HG03469 (cell line): ENCODE results near the gene ANKLE1.
A peak's percentile ranks its signal among the peaks of the same experiment; 100 is the strongest.

Experiments
- ATAC-seq: cut with Tn5 transposase; IDR thresholded peaks from one replicate; pipeline ENCODE4 v1.9.1; 2021; ENCODE audit warnings: mild to moderate bottlenecking, moderate library complexity, moderate number of reproducible peaks; ENCODE audit not compliant: unreplicated experiment

The ANKLE1 gene

GRCh38 chr19:17281391-17282304, at the start of gene ANKLE1:
TSS of gene ANKLE1 (plus strand) at chr19:17281901. CDS start at chr19:17281921, 20 bp downstream.
- no peak for ATAC-seq

- ATAC-seq: no peak
Observed at GRCh38 chr19:17232258-17232657, 49.4 kb upstream of the ANKLE1 start.

DNA sequence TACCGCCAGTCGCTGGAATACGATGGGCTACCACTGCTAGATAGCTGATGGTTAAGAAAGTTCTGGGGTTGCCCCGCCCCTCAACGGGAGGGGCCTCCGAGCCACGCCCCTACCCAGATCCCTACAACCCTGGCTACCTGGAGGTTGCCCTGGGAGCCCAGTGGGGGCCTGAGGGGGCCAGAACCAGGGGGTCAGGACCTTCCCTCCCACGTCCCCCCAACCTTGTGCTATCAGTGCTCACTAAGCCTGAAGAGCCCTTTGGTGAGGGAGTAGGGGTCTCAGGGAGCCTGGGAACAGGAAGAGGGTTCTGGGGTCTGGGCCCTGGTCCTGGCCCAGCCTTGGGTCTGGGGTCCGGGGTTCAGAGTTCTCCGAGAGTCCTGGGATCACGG, 46.8 kb upstream of the ANKLE1 start:
- no peak for ATAC-seq

GRCh38 chr19:17235300-17235970, 46.3 kb upstream of the ANKLE1 start:
- ATAC-seq: peak; percentile 50

GRCh38 chr19:17235971-17236777, 45.5 kb upstream of the ANKLE1 start:
- no peak for ATAC-seq

DNA sequence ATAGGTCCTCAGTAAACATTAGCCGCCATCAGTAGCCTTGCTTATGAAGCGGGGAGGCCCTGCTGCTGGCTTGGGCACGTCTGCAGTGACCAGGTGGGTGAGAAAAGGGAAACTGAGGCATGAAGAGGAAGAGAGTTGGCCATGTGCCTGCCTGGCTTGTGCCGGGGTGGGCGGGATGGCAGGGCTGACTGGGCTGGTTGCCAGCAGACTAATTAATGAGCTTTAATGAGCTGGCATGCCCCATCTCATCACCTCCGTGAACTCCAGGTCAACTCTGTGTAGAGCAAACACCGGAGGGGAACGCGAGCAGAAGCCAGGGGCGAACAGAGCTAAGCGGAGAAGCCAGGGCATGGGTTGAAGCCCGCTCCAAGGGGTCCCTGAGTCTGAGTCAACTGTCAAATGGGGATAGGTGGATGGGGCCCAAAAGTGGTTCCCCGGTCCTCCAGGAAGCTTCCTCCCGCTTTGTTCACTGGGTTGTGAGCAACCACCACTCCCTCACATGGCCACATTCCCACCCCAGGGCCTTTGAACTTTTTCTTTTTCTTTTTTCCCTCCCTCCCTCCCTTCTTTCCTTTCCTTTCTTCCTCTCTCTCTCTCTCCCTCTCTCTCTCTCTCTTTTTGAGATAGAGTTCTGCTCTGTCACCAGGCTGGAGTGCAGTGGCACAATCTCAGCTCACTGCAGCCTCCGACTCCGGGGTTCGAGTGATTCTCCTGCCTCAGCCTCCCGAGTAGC, 44.7 kb upstream of the ANKLE1 start:
- ATAC-seq: no peak

DNA sequence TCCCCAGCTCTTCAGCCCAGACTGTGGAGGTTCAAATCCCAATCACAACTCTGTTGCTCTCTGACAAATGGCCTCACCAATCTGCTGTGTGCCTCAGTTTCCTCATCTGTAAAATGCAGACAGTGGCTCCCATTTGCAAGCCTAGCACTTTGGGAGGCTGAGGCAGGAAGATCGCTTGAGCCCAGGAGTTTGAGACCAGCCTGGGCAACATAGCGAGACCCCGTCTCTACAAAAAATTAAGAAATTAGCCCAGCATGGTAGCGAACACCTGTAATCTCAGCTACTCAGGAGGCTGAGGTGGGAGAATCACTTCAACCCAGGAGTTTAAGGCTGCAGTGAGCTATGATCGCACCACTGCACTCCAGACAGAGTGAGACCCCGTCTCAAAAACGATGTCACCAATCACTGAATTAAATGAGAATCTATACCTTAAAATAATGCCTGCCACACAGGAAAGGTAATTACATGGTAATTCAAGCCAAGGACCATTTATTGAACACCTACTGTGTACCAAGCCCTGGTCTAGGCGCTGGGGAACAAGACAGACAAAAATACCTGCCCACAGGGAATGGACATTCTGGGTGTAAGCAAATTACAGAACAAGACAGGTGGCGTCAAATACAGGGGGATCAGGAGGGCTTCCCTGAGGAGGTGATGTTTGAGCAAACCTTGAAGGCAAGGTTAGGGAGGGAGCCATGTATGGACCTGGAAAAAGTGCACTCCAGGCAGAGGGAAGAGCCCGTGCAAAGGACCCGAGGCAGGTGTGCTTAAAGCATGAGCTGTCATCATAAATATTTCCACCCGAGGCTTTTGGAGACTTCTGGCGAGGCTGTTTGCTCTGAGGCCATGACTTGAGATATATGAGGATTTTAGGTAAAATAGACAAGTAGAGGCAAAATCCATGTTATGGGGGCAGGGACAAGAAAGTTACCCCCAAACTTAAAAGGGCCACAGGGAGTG, 43.7 kb upstream of the ANKLE1 start:
- no peak for ATAC-seq

GRCh38 chr19:17240062-17240752, 41.5 kb upstream of the ANKLE1 start:
- ATAC-seq: no peak

DNA sequence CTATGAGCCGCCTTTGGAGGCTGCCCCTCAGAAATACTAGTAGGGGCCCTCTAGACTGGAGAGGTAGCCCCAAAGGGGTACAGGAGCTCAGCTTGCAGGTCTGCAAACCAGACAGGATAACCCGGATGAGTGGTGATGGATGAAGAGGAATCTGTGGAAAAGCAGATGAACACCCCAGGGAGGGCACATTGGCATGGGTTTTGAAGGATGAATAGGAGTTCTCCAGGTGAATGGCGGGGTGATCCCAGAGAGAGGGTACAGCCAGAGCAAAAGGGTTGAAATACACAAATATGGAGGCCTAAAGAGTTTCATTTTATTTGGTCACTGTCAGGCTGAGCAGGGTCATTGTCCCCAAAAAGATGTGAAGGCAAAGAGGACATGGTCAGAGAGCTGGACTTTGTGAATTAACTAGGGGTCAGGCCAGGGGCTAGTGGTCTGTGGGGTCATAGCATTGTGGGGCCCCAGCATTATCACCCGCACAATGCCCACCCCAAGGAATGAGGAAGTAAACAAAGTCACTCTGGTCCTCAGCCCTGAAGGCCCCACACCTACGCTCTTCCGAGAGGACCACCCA, 40.8 kb upstream of the ANKLE1 start:
- ATAC-seq: no peak

- no peak for ATAC-seq
Observed at GRCh38 chr19:17242431-17243208, 39.1 kb upstream of the ANKLE1 start.

DNA sequence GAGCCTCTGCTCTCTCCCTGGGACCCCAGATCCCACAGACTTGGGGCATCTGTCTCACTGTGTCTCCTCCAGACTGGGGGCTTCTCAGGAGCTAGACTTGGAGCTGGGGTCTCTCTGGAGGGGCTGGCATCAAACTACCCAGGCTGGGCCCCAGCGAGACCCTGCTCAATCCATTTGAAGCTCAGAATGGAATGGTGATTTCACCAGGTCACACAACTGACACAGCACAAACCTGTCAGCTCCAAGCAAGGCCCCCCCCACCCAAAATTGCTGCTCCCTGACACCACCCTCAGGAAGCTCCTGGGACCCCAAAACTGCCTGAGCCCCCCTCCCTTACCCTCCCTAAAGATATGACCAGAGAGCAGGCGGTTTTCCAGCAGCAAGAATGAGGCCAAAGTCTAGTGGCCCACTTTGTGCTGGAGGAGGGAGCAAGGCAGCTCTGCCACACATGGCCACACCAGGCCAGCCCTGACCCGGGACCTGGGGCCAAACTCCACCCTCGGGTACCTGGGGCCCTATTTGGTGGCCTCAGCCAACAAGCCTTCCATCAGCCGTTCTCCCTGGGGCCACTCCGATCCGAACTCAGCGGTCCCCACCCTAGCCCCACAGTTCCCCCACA, 38.4 kb upstream of the ANKLE1 start:
- no peak for ATAC-seq

GRCh38 chr19:17243830-17244617, 37.7 kb upstream of the ANKLE1 start:
- ATAC-seq: no peak

DNA sequence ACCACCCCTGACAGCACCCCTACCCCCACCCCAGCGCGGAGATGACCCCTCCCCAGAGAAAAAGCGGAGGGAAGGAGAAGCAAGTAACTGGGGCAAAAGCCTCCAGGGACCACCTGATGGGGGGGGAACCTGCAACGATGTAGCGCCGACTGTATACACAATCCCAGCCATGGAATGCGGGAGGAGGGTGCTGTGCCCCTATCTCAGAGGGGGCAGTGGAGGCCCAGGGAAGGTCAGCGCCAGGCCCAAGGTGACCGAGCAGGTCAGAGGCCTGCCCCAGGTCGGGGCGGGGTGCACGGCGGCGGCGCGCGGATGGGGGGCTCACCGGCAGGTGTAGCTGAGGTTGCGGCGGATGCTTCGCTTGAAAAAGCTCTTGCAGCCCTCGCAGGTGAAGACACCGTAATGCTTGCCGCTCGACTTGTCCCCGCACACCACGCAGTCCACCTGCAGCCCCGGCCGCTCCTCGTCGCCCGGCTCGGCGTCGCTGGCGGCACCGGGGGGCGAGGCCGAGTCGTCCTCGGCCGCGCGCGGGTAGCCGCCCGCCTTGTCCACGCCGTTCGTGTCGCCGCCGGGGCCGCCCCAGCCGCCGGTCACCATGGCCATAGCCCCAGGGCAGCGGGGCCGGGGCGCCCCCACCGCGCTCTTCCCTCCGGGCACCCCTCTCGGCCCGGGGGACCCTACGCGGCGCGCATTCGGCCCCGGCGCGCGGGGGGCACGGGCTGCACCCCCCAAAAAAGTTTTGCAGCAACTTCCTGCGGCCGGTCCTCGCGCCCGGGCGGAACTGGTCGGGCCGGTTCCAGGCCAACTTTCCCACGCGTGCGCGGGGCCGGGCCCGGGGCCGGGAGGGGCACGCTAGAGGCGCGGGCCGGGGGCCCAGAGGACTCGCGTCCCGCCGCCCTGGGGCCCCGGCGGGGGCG, 36.8 kb upstream of the ANKLE1 start:
- ATAC-seq: no peak

- ATAC-seq: no peak
Observed at GRCh38 chr19:17245535-17245984, 36.1 kb upstream of the ANKLE1 start, which contains the start of gene NR2F6. TSS of gene NR2F6 (minus strand) at chr19:17245919. CDS start at chr19:17245220, 699 bp downstream.

DNA sequence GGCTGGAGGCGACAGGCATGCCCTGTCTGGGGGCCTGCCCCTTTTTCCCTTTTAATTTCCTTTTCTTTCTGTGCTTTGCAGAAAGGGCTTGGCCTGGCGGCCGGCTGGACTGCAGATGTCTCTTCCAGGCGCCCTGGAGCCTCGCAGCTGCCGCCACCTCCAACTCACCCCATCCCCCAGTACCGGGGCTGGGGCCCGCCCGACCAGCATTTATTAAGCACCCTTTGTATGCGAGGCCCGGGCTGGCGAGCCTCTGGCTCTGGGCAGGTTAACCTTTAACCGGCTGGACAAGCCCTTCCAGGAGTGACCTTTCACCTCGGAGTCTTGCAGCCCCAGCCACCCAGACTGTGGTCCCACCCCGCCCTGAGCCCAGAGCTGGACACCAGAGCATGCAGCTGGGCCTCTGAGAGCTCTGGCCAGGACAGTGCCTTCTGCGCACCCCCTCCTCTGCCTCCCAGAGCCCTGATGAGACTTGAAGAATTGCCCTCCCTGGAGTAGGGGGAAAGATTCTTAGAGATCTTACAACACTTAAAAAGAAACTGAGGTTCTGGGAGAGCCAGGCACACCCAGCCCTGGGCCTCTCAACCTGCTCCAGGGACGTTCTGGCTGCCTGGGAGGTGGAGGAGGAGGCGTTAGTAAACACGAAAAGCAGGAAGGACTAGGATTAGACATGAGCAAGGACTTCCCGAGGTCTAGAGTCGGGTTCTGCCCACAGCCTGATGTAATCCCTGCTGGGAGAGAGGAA, 34.8 kb upstream of the ANKLE1 start:
- ATAC-seq: no peak
